Upper lobe of left lung (tissue), 4 donors: Measurements from ENCODE around the gene NAIF1.
"Not testable (repeated sequence)": the region's sequence is repeated elsewhere in the genome, so short reads cannot be mapped to it uniquely, and the experiment has no call there.

Source experiments
- CTCF ChIP-seq, 6 experiments: fragments of 450-650 bp in 4 of 6; fragments of 200-600 bp in 2 of 6; sonication (generic) in 2 of 6; IDR thresholded peaks; one replicate each; pipeline ENCODE4 v1.5.1; 2016 to 2019; ENCODE audit warnings: antibody characterized with exemption in 6 of 6
- POLR2AphosphoS5 ChIP-seq, 2 donors: sonication (generic); formaldehyde crosslinking; IDR thresholded peaks; one replicate each; pipeline ENCODE4 v1.5.1; 2017; ENCODE audit warnings: antibody characterized with exemption in 2 of 2

GRCh38 chr9:128036522-128036921 is 30.6 kb downstream of the NAIF1 start:
- TF ChIP-seq CTCF, POLR2AphosphoS5 (IDR thresholded peaks at IDR 0.05): not testable (repeated sequence)
